HepG2 (cell line): ENCODE measurements around the gene FMO1.

Experiments used
- CTCF ChIP-seq: sonication (generic); formaldehyde crosslinking; IDR thresholded peaks from 2 replicates; pipeline ENCODE4 v1.5.0; 2020; ENCODE audit warnings: mild to moderate bottlenecking, missing genetic modification reagents, moderate library complexity
- FOSL2 ChIP-seq: sonication (generic); formaldehyde crosslinking; IDR thresholded peaks from 2 replicates; pipeline ENCODE4 v1.4.0; 2020; ENCODE audit warnings: missing genetic modification reagents
- GTF2F1 ChIP-seq: fragments of 150-350 bp; IDR thresholded peaks from 2 replicates; pipeline ENCODE4 v1.6.1; 2014; ENCODE audit warnings: low read length
- KLF16 ChIP-seq, 2 experiments: sonication (generic) in 1 of 2; formaldehyde crosslinking in 1 of 2; IDR thresholded peaks; 2 replicates each; pipeline versions ENCODE4 v1.6.1 to v1.8.0; 2016 to 2023; ENCODE audit warnings: missing genetic modification reagents in 2 of 2, missing compliant biosample characterization in 1 of 2
- MEIS2 ChIP-seq: sonication (generic); formaldehyde crosslinking; IDR thresholded peaks from 2 replicates; pipeline ENCODE4 v1.9.0; 2021; ENCODE audit warnings: mild to moderate bottlenecking, missing genetic modification reagents
- POLR2A ChIP-seq, 2 experiments: IDR thresholded peaks; 2 replicates each; pipeline ENCODE4 v1.6.1; 2011; ENCODE audit warnings: low read depth in 2 of 2, low read length in 2 of 2, mild to moderate bottlenecking in 1 of 2, moderate library complexity in 1 of 2; ENCODE audit not compliant: insufficient read depth in 1 of 2
- POLR2G ChIP-seq: fragments of 200-400 bp; formaldehyde crosslinking; IDR thresholded peaks from 2 replicates; pipeline ENCODE4 v1.6.1; 2018; ENCODE audit warnings: mild to moderate bottlenecking, low read depth, low read length, moderate library complexity
- RELA ChIP-seq: sonication (generic); formaldehyde crosslinking; IDR thresholded peaks from 2 replicates; pipeline ENCODE4 v1.4.0; 2020; ENCODE audit warnings: missing genetic modification reagents
- SAFB2 ChIP-seq: sonication (generic); formaldehyde crosslinking; IDR thresholded peaks from 2 replicates; pipeline ENCODE4 v1.5.1; 2020; ENCODE audit warnings: missing genetic modification reagents, low read depth, mild to moderate bottlenecking, borderline replicate concordance
- SMC3 ChIP-seq: IDR thresholded peaks from 2 replicates; pipeline ENCODE4 v1.6.1; 2011; ENCODE audit warnings: low read length, improper control_type of control experiment
- TCF7L2 ChIP-seq: IDR thresholded peaks from 2 replicates; pipeline ENCODE4 v1.6.1; 2011; ENCODE audit warnings: mild to moderate bottlenecking, low read depth, low read length, moderate library complexity
- YY1 ChIP-seq: IDR thresholded peaks from 2 replicates; pipeline ENCODE4 v1.6.1; 2011; ENCODE audit warnings: low read length, low read depth, moderate library complexity, mild to moderate bottlenecking; ENCODE audit not compliant: insufficient read depth, insufficient replicate concordance
- ZNF558 ChIP-seq: sonication (generic); formaldehyde crosslinking; IDR thresholded peaks from 2 replicates; pipeline ENCODE4 v1.9.0; 2022; ENCODE audit warnings: mild to moderate bottlenecking, missing genetic modification reagents, borderline replicate concordance
- ZNF639 ChIP-seq: conservative IDR thresholded peaks from 2 replicates; pipeline ENCODE4 v1.6.1; 2018; ENCODE audit warnings: missing genetic modification reagents

GRCh38 chr1:171248841-171249240 lies 547 bp downstream of the FMO1 start:
- TF ChIP-seq KLF16 (CRISPR knock-in tag; IDR thresholded peaks at IDR 0.05) (no peak), ZNF558 (CRISPR knock-in tag) (no peak), CTCF (no peak), ZNF639 (CRISPR knock-in tag) (no peak), FOSL2 (CRISPR knock-in tag) (no peak), GTF2F1 (no peak), MEIS2 (no peak), POLR2A (IDR thresholded peaks at IDR 0.05; ENCODE audit: insufficient read depth in 1 of 2, low read depth in 2 of 2, low read length in 2 of 2) (no peak), RELA (CRISPR knock-in tag) (no peak), SMC3 (no peak), SAFB2 (no peak), TCF7L2 (no peak), POLR2G (no peak), YY1 (no peak)
